PFSK-1 (cell line): ENCODE measurements around the gene SLFN5.
A peak's percentile ranks its signal among the peaks of the same experiment; 100 is the strongest.

Experiments used
- FOXP2 ChIP-seq: optimal IDR thresholded peaks from 2 replicates; pipeline ENCODE3; 2011; ENCODE audit warnings: borderline replicate concordance, control low read depth, inconsistent platforms; ENCODE audit not compliant: insufficient read depth; ENCODE audit errors: extremely low read length, extremely low read depth
- POLR2AphosphoS5 ChIP-seq: IDR thresholded peaks from 2 replicates; pipeline ENCODE4 v1.6.1; 2012; ENCODE audit warnings: low read depth, mild to moderate bottlenecking, control low read depth, low read length, moderate library complexity
- REST ChIP-seq, 2 experiments: IDR thresholded peaks; 2 replicates each; pipeline versions ENCODE4 v1.6.1 to v1.8.0; 2011 to 2012; ENCODE audit warnings: low read depth in 2 of 2, low read length in 2 of 2, control low read depth in 1 of 2, inconsistent platforms in 1 of 2, mild to moderate bottlenecking in 1 of 2, moderate library complexity in 1 of 2; ENCODE audit not compliant: insufficient read depth in 1 of 2
- SIN3A ChIP-seq: IDR thresholded peaks from 2 replicates; pipeline ENCODE4 v1.6.1; 2012; ENCODE audit warnings: mild to moderate bottlenecking, low read length, moderate library complexity, borderline replicate concordance; ENCODE audit not compliant: insufficient read depth
- TAF1 ChIP-seq: IDR thresholded peaks from 2 replicates; pipeline ENCODE4 v1.6.1; 2012; ENCODE audit warnings: low read length, control low read depth, borderline replicate concordance; ENCODE audit not compliant: insufficient read depth

SLFN5 gene

DNA sequence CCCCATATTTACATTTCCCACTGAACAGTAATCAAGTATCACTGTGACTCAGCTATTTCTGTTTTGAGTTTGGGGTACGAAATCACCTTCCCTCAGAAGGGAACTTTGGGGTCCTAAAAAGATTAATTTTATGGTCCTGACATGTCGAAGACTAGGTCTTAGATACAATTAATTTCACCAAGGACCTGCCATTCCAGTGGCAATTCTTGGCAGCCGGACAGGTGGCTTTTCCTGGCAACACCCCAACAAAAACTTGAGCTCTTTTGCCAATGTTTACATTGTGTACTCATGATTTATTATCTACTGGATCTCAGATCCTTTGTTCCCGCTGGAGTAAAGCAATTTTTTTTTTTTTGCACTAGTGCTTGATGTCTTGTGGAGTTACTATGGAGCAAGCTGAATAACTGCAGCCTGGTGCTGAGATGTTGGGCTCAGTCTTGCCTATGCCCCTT, 14.4 kb downstream of the SLFN5 start:
- TF ChIP-seq REST (IDR thresholded peaks at IDR 0.05; ENCODE audit: insufficient read depth in 1 of 2, low read depth in 2 of 2, low read length in 2 of 2) = 0 out of 4 replicates have a peak, but pooled peaks of 1 of the 2 experiments have one; percentile 37
- no peak for TF ChIP-seq POLR2AphosphoS5
- TF ChIP-seq SIN3A = peak; percentile 64; the same call in 1 of the 2 replicates
- no peak for TF ChIP-seq TAF1
- no peak for TF ChIP-seq FOXP2

DNA sequence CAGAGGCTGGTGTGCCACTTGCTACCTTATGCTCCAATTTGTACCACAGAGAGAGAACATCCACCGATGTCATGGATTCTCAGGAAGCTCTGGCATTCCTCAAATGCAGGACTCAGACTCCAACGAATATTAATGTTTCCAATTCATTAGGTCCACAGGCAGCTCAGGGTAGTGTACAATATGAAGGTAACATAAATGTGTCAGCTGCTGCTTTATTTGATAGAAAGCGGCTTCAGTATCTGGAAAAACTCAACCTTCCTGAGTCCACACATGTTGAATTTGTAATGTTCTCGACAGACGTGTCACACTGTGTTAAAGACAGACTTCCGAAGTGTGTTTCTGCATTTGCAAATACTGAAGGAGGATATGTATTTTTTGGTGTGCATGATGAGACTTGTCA, 16.1 kb downstream of the SLFN5 start:
- TF ChIP-seq FOXP2 = no peak
- no peak for TF ChIP-seq TAF1
- no peak for TF ChIP-seq POLR2AphosphoS5
- TF ChIP-seq SIN3A = no peak
- TF ChIP-seq REST (IDR thresholded peaks at IDR 0.05; ENCODE audit: insufficient read depth in 1 of 2, low read depth in 2 of 2, low read length in 2 of 2) = no peak

DNA sequence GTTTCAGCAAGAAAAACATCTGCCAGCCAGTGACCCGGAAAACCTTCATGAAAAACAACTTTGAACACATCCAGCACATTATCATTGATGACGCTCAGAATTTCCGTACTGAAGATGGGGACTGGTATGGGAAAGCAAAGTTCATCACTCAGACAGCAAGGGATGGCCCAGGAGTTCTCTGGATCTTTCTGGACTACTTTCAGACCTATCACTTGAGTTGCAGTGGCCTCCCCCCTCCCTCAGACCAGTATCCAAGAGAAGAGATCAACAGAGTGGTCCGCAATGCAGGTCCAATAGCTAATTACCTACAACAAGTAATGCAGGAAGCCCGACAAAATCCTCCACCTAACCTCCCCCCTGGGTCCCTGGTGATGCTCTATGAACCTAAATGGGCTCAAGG, 22.2 kb downstream of the SLFN5 start:
- no peak for TF ChIP-seq FOXP2
- TF ChIP-seq REST (IDR thresholded peaks at IDR 0.05; ENCODE audit: insufficient read depth in 1 of 2, low read depth in 2 of 2, low read length in 2 of 2) = no peak
- TF ChIP-seq SIN3A = no peak
- no peak for TF ChIP-seq TAF1
- TF ChIP-seq POLR2AphosphoS5 = no peak

DNA sequence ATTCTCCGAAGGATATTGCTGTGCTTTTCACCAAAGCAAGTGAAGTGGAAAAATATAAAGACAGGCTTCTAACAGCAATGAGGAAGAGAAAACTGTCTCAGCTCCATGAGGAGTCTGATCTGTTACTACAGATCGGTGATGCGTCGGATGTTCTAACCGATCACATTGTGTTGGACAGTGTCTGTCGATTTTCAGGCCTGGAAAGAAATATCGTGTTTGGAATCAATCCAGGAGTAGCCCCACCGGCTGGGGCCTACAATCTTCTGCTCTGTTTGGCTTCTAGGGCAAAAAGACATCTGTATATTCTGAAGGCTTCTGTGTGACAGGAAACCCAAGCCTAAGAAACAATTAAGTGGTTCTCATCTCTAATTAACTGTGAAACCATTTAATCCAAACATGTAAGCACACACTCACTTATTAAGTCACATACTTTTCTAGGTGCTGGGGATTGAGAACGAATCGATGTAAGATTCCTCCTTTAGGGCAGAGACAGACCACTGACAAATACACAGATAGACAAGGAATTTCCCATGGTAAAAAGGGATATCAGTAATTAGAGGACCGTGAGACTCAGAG, 22.8 kb downstream of the SLFN5 start:
- TF ChIP-seq POLR2AphosphoS5 (no peak), FOXP2 (no peak), TAF1 (no peak), SIN3A (no peak), REST (IDR thresholded peaks at IDR 0.05; ENCODE audit: insufficient read depth in 1 of 2, low read depth in 2 of 2, low read length in 2 of 2) (no peak)

- TF ChIP-seq POLR2AphosphoS5 (no peak), TAF1 (no peak), FOXP2 (no peak), REST (IDR thresholded peaks at IDR 0.05; ENCODE audit: insufficient read depth in 1 of 2, low read depth in 2 of 2, low read length in 2 of 2) (no peak)
These were observed 40.9 kb downstream of the SLFN5 start for GRCh38 chr17:35283767-35284166.
